HG02610 (cell line): ENCODE measurements around the gene DCLK2.
"Not testable (repeated sequence)": the region's sequence is repeated elsewhere in the genome, so short reads cannot be mapped to it uniquely, and the experiment has no call there.

ENCODE experiments used
- ATAC-seq: cut with Tn5 transposase; IDR thresholded peaks from one replicate; pipeline ENCODE4 v1.9.1; 2021; ENCODE audit warnings: mild to moderate bottlenecking, moderate library complexity; ENCODE audit not compliant: unreplicated experiment

DCLK2 gene

GRCh38 chr4:150197256-150197655 is 119.0 kb downstream of the DCLK2 start:
- ATAC-seq = not testable (repeated sequence)

GRCh38 chr4:150199056-150199455 is 120.8 kb downstream of the DCLK2 start:
- ATAC-seq = no peak

- no peak for ATAC-seq
Observed at GRCh38 chr4:150205016-150205415, 126.8 kb downstream of the DCLK2 start.

GRCh38 chr4:150206265-150206664 is 128.0 kb downstream of the DCLK2 start:
- no peak for ATAC-seq

- no peak for ATAC-seq
Observed at GRCh38 chr4:150206954-150207353, 128.7 kb downstream of the DCLK2 start.

GRCh38 chr4:150207871-150208270 is 129.6 kb downstream of the DCLK2 start:
- no peak for ATAC-seq

GRCh38 chr4:150209140-150209829 is 131.0 kb downstream of the DCLK2 start:
- no peak for ATAC-seq

- ATAC-seq = no peak
Observed at GRCh38 chr4:150211016-150211415, 132.8 kb downstream of the DCLK2 start.

- ATAC-seq = no peak
Observed at GRCh38 chr4:150211799-150212445, 133.7 kb downstream of the DCLK2 start.

GRCh38 chr4:150212485-150212884 is 134.2 kb downstream of the DCLK2 start:
- no peak for ATAC-seq

- ATAC-seq = no peak
Observed at GRCh38 chr4:150212927-150213326, 134.7 kb downstream of the DCLK2 start.

GRCh38 chr4:150215601-150216000 is 137.4 kb downstream of the DCLK2 start:
- no peak for ATAC-seq

- ATAC-seq = no peak
Observed at GRCh38 chr4:150216726-150217125, 138.5 kb downstream of the DCLK2 start.

- ATAC-seq = no peak
Observed at GRCh38 chr4:150217192-150217591, 138.9 kb downstream of the DCLK2 start.

- ATAC-seq = no peak
Observed at GRCh38 chr4:150217808-150218207, 139.6 kb downstream of the DCLK2 start.

GRCh38 chr4:150218447-150218846 is 140.2 kb downstream of the DCLK2 start:
- ATAC-seq = no peak

GRCh38 chr4:150219841-150220240 is 141.6 kb downstream of the DCLK2 start:
- no peak for ATAC-seq

GRCh38 chr4:150224896-150225591 is 146.8 kb downstream of the DCLK2 start:
- no peak for ATAC-seq

- ATAC-seq = no peak
Observed at GRCh38 chr4:150229520-150229919, 151.3 kb downstream of the DCLK2 start.

- ATAC-seq = no peak
Observed at GRCh38 chr4:150230561-150230960, 152.3 kb downstream of the DCLK2 start.

GRCh38 chr4:150231107-150231770 is 153.0 kb downstream of the DCLK2 start:
- no peak for ATAC-seq
